CMK (cell line): ENCODE results near the gene USP2.

Experiments
- DNase-seq: peaks from one replicate; pipeline ENCODE4 v3.0.0-alpha.2; 2010; ENCODE audit warnings: low read depth

USP2 gene

DNA sequence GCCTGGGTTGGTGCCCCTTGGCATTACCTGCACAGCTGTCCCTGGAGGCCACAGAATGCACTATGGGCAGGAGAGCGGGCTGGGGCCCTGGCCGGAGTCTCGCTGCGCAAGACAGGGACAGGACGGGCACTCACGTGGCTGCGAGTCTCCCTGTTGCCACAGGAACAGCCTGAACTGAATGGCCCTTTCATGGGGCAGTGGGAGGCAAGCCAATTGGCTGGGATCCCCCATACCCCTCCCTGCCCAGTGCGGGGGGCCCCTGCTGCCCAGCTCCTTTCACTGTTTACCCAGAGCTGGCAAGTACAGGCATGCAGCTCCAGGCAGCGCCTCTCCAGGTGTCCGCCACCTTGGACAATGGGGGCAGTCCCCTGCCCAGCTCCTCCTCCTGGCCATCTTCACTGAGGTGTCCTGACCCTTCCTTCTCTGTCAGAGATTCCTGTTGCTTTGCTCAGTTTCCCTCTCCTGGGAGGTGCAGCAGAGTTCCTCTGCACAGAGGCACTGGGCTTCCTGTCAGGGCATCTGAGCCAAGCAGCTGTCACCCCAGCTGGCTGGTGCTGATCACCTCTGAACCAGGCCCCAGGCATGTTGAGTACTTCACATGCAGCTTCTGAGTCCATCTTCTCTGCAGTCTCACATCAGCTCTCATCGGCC, 5.2 kb downstream of the USP2 start:
- no peak for DNase-seq

DNA sequence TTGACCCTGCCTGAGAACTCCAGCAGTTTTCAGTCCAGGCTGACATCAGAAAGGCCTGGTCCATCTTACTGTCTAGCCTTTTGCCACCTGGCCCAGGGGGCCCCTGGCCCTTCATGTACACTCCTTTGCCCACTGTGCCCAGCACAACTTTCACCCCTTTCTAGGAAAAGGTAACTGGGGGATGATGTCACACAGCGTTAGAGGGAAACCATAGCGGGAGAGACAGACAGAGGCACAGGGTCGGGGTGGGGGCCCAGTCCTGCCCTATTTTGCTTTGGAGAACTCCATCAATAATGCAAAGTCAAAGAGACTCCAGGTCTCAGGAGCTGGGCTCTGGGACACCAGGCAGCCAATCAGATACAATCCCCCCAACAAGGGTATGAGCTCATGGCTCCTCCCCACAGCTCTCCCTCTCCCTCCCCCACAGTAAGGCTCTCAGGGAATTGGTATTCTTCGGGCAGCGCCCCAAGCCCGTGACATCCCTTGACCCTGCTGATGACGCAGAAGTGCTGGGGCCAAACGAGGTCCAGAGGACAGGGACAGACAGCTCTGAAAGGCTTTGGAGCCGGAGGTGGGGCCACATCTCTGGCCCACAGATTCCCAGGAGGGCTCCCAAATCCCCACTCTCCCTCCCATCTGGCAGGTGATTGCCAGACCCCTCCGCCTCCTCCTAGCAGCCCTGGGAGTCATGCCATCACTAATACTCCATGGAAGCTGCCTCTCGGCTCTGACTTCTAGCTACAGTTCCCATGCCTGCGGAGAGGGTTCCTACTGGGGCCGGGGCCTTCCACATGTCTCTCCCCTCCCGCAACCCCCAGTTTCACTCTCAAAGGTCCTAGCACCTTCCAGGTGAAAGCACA, 5.9 kb downstream of the USP2 start:
- no peak for DNase-seq

DNA sequence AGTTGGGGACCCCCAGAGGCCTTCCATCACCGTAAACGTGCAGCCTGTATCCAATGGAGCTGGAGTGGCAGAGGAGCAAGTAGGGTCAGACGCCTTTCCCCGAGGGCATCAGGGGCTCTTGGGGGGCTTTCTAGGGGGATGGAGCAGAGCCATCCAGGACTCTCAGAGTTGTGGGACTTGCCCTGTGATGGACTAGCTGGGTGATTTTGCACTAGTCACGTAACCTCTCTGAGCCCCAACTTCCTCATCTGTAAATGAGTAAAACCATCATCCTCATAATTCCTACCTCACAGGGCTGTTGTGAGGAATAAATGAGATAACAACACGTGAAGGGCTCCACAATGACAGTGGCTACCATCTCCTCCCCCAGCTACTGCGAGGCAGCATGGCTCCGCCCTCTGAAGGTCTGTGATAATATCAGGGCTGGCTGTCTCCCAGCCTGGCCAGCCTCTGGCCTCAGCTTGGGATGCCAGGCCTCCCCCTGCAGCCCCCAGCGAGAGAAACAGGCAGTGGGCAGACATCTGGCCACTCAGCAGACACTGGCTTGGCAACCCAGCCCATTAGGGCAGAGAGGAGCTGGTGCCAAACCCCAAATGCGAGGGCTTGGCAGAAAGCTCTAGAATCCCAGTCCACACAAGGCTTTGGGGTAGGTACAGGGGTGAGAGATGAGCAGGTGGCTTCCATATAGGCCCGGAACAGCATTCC, 6.7 kb downstream of the USP2 start:
- DNase-seq: no peak

DNA sequence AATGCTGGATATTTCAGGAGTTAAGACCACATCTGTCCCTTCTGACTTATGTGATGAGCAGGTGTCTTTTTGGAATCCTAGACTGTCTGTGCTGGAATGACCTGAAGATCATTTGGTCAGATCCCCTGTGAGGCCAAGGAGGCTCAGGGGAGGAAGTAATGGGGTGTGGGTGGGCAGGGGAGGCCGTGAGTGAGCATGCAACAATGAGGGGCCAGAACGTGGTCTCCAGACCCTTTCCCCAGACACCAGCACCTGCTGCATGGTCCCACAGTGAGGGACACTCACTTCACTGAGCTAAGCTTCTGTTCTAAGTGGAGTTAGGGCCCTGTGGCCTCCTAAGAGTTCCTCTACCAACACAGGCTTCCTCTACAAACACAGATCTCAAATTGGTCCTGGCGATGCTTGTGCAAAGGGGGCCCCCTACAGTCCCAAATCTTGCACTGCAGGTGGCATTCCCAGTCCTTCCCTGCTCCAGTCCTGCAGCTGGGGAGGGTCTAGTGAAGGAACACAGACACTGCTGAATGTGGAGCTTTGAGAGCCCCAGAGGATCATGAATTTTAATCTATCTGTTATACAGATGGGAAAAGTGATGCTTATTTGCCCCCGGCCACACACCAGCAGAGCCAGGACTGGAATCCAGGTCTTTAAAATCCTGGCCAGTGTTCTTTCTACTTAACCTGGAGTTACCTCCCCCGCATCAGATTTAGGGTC, 7.4 kb downstream of the USP2 start:
- DNase-seq: peak; percentile 71

DNA sequence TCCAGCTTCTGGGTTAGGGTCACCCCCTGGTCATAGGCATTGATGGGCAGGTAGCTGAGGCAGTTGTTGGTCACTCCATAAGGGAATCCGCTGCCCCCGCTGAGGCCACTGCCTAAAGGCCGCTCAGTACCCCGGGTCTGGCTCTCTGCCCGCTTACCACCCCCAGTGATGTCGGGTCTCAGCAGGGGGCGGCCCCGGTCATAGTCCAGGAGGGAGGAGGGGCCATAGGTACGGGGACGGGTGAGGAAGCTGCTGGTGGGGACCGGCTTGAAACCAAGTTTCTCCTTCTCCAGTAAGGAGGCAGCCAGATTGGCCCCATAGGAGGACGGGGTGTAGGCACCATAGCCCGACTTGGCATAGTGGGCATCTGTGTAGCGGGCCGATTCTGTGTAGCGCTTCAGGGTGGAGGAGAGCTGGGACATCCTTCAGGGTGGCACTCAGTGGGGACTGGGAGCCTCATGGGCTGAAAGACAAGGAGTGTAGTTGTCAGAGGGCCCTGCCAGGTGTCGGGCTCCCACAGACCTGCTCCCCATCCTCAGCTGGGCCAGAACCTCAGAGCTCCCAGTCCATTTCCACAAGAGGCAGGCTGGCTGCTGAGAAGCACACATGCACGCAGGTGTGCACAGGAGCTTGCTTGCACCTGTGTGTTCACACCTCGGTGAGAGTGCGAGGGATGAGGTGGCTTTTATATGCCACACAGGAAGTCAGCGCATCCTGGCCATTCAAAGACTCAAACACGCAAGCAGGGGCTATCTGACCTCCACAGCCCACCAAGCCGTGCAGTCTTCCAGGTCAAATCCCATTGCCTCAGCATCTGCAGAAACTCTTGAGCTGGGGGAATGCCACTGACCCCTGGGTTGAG, 8.2 kb downstream of the USP2 start:
- no peak for DNase-seq

DNA sequence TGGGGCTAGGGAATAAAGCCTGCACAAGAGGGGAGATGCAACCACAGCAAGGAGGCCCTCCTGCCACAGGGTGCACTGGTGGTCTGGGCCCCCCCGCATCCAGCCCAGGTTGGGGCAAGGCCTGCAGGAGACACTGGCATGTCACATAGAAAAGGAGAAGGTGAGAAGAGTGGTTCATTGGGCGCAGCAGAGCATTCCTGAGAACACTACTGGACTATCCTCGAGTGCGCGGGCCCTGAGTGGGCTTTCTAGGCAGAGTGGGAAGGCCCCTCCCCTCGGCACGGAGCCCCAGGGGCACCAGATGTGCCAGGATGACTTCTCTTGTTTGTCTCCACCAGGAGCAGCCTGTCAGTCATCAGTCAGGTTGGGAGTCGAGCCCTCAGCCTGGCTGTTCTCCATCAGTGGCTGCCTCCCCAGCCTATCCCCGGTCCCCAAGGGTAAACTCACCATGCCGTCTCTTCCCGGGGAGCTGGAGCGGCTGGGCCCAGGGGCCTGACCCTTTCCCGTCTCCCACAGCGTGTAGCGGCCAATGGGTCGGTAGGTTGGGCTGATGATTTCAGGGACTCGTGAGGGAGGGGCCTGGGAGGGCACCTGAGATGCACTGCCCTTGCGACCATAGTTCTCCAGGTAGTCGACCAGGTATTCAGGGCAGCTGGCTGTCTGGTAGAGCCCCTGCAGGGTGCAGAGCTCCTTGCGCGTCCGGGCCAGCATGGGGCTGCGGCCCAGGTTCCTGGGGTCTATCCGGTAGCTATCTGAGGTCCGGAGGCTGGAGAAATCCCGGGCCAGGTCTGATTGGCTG, 9.0 kb downstream of the USP2 start:
- DNase-seq: no peak

DNA sequence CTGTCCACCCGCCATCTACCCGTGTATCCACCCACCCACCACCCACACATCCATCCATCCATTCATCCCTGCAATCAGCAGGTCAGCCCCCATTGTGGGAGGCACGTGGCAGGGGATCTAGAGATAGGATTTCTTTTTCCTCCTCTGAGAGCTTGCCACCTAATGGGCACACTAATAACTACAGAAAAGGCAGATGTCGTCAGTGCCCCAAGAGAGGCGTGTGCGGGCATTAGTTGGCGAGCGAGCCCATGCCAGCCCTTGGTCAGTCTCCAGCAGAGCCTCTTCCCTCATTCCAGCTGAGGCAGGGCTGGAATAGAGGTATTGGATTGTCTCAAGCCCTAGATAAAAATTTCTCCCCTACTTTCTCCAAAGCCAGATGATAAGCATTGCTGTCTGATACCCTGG, 9.7 kb downstream of the USP2 start:
- DNase-seq: no peak

DNA sequence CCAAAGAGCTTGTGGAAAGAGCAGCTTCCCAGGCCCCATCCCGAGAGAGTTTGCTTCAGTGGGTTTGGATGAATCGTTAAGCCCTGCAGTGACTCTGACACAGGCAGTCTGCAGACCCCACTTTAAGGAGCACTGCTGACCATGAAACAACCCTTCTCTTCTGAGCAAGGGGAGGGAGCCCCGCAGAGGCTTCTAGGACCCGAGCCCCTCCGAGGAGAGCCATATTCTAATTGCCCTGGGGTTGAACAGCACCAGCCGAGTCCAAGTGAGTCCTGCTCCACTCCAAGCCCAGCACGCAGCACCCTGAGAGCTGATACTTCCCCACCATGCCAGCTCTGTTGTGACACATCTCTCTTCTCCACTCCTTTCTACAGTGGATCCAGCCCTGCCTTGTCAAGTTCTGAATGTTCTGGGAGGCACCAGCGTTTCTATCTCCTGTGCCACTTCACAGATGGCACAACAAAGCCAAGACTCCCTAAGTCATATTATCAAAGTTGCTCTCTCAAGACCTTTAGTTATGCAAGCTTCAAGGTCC, 10.4 kb downstream of the USP2 start:
- no peak for DNase-seq

DNA sequence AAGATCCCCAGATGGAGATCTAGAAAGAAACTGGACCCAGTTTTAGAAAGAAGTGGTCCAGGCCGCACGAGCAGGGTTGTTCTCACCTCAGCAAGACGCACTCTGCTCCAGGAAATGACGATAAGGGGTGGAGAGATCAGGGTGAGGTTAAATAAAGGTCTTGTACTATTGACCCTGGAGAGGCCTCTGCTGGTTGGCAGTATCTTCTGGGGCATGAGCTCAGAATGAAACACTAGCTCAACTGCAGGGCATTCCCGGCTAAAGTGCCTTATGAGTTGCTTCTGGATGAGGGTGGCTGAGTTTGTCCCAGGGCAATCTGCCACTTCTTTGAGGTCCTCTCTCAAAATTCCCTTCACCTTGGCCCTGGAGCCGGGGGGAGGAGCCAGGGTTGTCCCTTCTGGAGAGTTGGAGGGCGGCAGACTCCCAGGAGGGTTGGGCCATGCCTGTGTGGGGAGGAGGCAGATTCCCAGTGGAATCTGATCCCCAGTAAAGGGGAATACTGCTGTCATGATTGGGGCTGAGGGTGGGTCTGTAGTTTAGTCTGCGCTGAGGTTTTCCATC, 10.9 kb downstream of the USP2 start:
- no peak for DNase-seq

DNA sequence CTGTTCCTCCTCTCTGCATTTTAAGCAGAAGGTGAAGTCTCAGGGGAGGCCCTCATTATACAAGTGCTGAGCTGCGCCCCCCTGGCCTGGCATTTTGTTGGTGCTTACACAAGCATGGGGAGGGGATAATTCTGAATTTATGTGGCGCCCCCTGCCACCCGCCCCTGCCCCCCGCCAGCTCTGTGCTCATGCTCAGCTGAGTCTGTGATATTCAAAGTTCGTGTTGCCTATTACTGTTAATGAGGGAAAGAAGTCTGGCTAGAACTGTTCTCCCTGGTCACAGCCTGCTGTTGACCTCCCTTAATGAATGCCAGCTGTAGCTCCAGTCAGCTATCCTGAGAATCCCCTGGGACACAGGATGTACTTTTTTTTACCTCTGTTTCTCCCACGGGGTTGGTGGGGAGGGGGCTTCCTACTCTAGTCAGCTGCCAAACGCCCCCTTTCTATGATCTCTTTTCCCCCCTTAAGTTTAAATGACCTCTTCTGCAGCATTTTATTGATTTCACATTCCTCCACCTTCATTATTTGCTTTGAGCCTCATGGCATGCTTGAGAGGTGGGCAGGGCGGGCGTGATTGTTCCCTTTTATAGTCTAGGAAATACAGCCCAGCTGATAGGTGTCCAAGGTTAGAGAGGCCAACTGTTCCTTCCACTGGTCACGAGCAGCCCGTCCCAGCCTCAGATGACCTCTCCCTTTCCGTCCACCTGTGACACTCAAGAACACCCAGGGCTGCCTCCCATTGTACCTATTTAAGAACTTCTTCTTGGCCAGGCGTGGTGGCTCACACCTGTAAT, 12.2 kb downstream of the USP2 start:
- no peak for DNase-seq

DNA sequence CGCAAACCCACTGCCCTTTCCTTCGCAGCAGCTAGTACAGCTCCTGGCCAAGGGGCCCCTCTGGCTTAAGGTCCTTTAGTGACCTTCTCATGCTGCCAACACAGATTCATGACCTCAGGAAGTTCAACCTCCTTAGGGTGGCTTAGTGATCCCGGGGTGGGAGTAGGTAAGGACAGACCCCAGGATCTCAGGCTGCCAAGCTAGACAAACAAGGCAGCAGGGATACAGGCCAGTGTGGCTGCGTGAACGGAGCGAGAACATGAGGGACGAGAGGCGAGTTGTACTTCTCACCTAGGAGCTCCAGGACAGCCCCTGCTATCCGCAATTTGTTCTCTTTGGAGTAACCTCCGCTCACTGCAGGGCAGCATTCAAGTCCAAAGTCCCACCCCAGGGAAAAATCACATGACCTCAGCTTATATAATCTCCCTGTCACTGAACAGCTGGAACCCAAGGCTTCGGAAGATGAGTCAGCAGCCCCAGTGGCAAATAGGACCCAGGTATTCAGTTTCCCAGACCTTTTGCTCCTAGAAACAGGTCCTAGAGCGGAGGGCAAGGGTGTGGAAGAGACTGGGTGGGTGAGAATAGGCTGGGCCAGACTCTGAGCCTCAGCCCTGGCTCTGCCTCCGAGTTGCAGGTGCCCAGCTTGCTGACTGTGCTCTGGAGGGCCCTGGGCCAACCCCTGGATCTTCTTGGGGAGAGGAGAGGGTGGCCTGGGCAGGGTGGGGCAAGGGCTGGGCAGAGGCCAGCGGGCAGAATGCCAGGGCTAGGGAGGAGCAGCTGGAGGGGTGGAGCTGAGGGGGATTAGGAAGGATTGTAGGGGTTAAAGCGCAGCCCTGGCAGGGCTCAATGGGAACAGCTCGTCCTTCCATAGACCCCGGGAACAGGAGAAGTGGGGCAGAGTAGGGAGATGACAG, 13.1 kb downstream of the USP2 start:
- DNase-seq: no peak

DNA sequence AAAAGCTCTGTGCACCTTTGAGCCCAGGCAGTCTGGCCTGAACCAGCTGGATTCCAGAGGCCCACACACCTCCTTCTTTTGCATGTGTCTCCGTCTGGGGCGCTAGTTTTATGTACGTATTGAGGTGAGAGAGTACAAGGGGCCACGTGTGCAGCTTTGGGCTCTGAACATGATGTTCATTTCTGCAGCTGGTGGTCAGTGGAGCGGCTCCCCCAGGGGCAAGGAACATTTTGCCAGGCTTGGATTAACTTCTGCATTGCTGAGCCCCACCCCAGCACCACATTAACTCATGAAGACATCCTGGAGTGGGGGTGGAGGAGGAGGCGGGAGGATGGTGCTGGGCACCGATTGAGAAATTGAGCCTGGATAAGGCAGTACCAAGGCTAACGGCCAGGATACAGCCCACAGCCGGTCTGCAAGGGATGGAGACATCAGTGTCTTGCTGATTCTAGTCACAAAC, 13.8 kb downstream of the USP2 start:
- DNase-seq: no peak

DNA sequence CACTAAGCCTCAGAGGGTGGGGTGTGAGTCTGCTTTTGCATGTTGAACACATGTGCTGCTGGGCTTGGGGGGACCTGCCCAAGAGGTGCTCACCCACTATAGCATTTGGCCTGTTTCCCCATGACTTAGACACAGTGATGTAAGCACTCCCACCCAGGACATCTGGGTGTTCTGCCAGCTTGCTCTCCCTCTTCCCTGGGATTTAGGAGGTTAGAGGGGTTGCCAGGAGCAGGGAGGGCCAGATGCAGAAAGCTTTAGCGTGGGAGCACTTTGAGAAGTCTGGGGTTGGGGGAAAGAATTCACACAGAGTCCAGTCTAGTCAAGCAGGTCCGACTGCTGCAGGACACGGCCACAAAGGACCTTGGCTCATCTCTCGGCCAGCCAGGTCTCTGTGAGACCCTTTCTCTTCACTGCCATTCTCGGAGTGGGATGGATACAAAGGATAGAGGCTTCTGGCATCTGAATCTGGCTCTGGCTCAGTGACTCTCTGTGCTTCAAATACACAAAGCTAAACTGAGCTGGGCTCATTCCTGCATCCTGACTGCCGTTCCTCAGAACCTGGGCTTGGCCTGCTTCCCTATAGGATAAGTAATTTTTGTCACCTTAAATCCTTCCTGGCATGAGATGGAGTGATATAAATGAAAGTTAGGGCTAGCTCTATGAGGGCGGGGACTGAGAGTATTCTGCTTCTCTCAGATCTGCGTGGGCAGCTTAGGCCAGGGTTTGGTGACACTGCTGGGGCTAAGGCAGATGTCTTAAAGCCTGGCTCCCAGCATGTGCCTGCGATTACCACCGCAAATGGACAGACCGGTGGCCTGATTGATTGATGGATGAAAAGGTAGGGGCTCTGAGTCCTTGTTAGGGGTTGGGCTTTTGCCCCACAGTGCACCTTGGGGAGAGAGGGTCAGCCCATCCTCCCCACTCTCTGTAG, 14.5 kb downstream of the USP2 start:
- DNase-seq: no peak

DNA sequence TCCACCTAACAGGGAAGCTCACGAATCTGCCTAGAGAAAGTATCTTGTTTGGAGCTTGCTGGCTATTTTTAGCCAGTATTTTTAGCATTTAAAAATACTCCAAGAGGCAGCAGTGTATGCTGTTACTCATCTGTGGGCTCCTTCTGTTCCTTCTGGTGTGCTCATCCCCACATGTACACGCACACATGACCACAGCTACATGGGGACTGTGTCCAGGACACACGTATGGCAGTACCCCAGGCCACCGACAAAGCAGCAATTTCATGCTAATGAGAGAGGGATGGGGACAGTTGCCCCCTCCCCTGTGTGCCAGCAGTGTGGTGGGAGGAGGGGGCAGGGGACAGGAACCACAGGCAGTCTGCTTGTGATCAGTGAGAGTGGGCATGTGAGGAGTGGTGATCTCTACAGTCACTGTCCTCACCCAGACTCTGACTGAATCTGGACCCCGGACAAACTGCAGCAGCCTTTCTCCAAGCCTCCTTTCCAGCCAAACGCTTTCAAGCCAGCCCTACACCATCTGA, 16.4 kb downstream of the USP2 start:
- DNase-seq: no peak

DNA sequence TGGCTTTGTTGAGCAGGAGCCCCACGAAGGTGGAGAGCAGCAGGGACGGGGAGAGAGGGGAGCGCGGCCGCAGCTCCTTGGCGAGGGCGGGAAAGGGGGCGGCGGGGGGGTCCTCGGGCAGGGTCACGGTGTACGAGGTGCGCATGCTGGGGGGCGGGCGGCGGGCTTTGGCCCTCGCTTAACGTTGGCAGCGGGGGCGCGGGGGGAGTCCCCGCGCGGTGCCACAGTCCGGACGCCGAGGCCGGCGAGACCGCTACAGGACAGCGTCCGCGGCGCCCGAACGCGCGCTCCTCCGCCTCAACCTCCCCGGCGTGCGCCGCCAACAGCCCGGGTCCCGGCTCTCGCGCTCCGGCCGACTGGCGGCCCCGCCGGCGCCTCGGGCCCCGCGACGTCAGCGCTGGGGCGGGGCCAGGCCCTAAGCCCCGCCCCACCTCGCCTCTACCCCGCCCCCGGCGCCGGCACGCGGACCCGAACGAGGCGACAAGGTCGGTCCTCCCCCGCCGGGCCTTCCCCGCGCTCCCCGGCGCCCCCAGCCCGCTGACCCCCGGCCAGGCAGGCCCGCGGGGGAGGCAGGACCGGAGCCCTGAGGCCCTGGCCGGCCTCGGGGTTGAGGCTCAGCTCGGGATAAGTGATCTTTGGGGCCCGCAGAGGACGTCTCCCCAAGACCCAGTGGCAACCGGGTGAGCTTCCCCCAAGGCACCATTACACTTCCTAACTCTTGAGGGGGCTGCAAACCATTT, 17.5 kb downstream of the USP2 start:
- no peak for DNase-seq
